CD4-positive, alpha-beta memory T cell (primary cell): ENCODE results near the gene EXOC6B. TPM values are rescaled to one million over a fixed set of nuclear protein-coding genes. Genes with fewer than 3 reads are reported as not detected.
A peak's percentile ranks its signal among the peaks of the same experiment; 100 is the strongest.

Experiments used
- CTCF ChIA-PET: fragments of 350-600 bp; sonication (Branson Sonifier 250); formaldehyde crosslinking; loops from one replicate; lab custom pipeline; 2021; ENCODE audit warnings: inconsistent platforms; ENCODE audit not compliant: partially characterized antibody; lab: Charles Lee
- POLR2A ChIA-PET: fragments of 350-600 bp; sonication (Branson Sonifier 250); formaldehyde crosslinking; loops from one replicate; lab custom pipeline; 2021; ENCODE audit not compliant: partially characterized antibody; lab: Charles Lee
- DNase-seq, 5 donors: peaks; one replicate each; pipeline versions ENCODE4 v3.0.0 to v3.0.0-alpha.2; 2020 to 2022; ENCODE audit warnings: mixed read lengths in 1 of 5
- H3K27ac ChIP-seq: one replicate; pipeline ENCODE4 v1.7.0; 2013; ENCODE audit warnings: low read depth, low read length
- H3K27me3 ChIP-seq: 2 replicates; pipeline ENCODE4 v1.7.0; 2013; ENCODE audit warnings: mild to moderate bottlenecking, low read length, moderate library complexity; ENCODE audit not compliant: insufficient read depth
- H3K36me3 ChIP-seq: 2 replicates; pipeline ENCODE4 v1.7.0; 2013; ENCODE audit warnings: mild to moderate bottlenecking, low read length, moderate library complexity; ENCODE audit not compliant: insufficient read depth
- H3K4me1 ChIP-seq: 2 replicates; pipeline ENCODE4 v1.7.0; 2013; ENCODE audit warnings: mild to moderate bottlenecking, low read length, moderate library complexity; ENCODE audit not compliant: insufficient read depth
- H3K4me3 ChIP-seq, 2 donors: one replicate each; pipeline ENCODE4 v1.7.0; 2013; ENCODE audit warnings: low read length in 2 of 2, mild to moderate bottlenecking in 1 of 2
- H3K9me3 ChIP-seq, 2 donors: one replicate each; pipeline ENCODE4 v1.7.0; 2013; ENCODE audit warnings: low read length in 2 of 2, control low read depth in 1 of 2; ENCODE audit not compliant: control insufficient read depth in 1 of 2
- H3K27ac Mint-ChIP-seq, 7 donors: one replicate each; pipeline ENCODE4 v1.8.0; 2020 to 2021; ENCODE audit warnings: mixed read lengths in 7 of 7, mild to moderate bottlenecking in 6 of 7, inconsistent platforms in 3 of 7, moderate library complexity in 3 of 7
- H3K27me3 Mint-ChIP-seq, 2 donors: one replicate each; pipeline ENCODE4 v1.8.0; 2020 to 2021; ENCODE audit warnings: mixed read lengths in 2 of 2
- H3K36me3 Mint-ChIP-seq, 2 donors: one replicate each; pipeline ENCODE4 v1.8.0; 2020 to 2021; ENCODE audit warnings: mixed read lengths in 2 of 2, inconsistent platforms in 1 of 2, mild to moderate bottlenecking in 1 of 2
- H3K4me1 Mint-ChIP-seq, 4 donors: one replicate each; pipeline ENCODE4 v1.8.0; 2020 to 2021; ENCODE audit warnings: mixed read lengths in 4 of 4, mild to moderate bottlenecking in 1 of 4
- H3K4me3 Mint-ChIP-seq, 8 donors: one replicate each; pipeline ENCODE4 v1.8.0; 2020 to 2021; ENCODE audit warnings: mixed read lengths in 8 of 8, mild to moderate bottlenecking in 7 of 8, moderate library complexity in 6 of 8, inconsistent platforms in 3 of 8
- H3K9me3 Mint-ChIP-seq, 8 donors: one replicate each; pipeline ENCODE4 v1.8.0; 2020 to 2021; ENCODE audit warnings: mixed read lengths in 8 of 8, mild to moderate bottlenecking in 5 of 8, inconsistent platforms in 3 of 8, moderate library complexity in 1 of 8
- intact Hi-C: fragments of 100-400 bp; cut with micrococcal nuclease; formaldehyde crosslinking; loops from one replicate; pipeline ENCODE4 v1.15.1; 2023
- polyA plus RNA-seq, 2 donors: library from polyadenylated mRNA; unstranded; fragments of 300-500 nt; fragmentation: Illumina TruSeq; gene quantifications; one replicate each; pipeline ENCODE4 v1.2.3, GENCODE V29; 2021
- total RNA-seq, 2 experiments: library from RNA; stranded (reverse); gene quantifications; one replicate each; pipeline ENCODE4 v1.2.3, GENCODE V29; 2021

Gene EXOC6B
- total and polyA plus RNA-seq, 4 experiments from 2014 or later: 1.3 to 19.8 (median 10.7) TPM

DNA sequence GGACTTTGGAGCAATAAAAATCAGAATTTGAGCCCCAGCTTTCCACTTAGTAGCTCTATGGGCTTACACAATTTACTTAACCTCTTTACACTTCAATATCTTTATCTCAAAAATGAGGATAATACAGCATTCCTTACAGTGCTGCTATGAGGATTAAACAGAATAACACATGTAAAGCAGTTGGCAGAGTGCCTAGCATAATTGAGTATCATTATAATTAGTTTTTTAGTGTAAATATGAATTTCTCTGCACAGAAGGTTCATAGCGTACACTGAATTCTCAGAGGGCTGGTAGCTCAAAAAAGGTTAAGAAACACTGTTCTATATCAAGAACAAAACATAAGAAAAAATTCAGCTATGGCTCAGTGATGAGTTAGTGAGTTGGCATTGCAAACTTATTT, 487.8 kb downstream of the EXOC6B start:
- H3K9me3 ChIP-seq: no peaks in the 10 kb centered on the region
- no peaks in the 10 kb centered on the region for H3K27me3 Mint-ChIP-seq
- intact Hi-C loops: no loop called here
- H3K4me1 Mint-ChIP-seq: no peaks in the 10 kb centered on the region
- DNase-seq: no peak
- H3K4me3 Mint-ChIP-seq: no peak overlapping the region
- no peak overlapping the region for H3K4me3 ChIP-seq
- H3K27ac ChIP-seq: no peak overlapping the region
- ChIA-PET CTCF (no interaction called here), POLR2A (no interaction called here)
- H3K36me3 ChIP-seq: no peaks in the 10 kb centered on the region
- H3K27ac Mint-ChIP-seq: no peak overlapping the region
- H3K36me3 Mint-ChIP-seq: peaks cover 0 to 3% of the 10 kb centered on the region in 2 donors
- no peaks in the 10 kb centered on the region for H3K9me3 Mint-ChIP-seq
- no peaks in the 10 kb centered on the region for H3K27me3 ChIP-seq
- no peaks in the 10 kb centered on the region for H3K4me1 ChIP-seq

DNA sequence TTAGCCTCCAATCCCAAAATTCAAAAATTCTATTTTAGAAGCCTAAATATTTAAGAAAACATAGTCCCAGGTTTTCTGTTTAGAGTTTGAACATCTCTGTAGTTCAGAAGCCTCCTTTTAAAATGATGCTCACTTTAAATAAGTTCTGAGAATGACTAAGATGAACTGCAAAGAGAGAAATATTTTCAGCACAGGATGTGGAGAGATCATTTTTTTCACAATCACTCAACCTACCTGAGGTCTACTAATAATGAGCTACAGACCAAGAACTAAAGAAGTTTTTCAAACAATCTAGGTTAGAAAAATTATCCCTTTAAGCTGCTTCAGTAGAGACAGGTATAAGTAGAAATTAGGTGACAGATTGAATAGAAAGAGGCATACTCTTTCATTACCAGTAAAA, 493.1 kb downstream of the EXOC6B start:
- Histone ChIP-seq H3K9me3 (no peaks in the 10 kb centered on the region), H3K4me1 (no peaks in the 10 kb centered on the region), H3K36me3 (no peaks in the 10 kb centered on the region), H3K27me3 (no peaks in the 10 kb centered on the region), H3K27ac (no peak overlapping the region), H3K4me3 (no peak overlapping the region)
- DNase-seq: no peak
- ChIA-PET CTCF (no interaction called here), POLR2A (no interaction called here)
- Mint-ChIP-seq H3K27me3 (no peaks in the 10 kb centered on the region), H3K27ac (no peak overlapping the region), H3K36me3 (peaks cover 7 to 28% of the 10 kb centered on the region in 2 donors), H3K4me1 (no peaks in the 10 kb centered on the region), H3K4me3 (no peak overlapping the region), H3K9me3 (no peaks in the 10 kb centered on the region)
- intact Hi-C loops: no loop called here

DNA sequence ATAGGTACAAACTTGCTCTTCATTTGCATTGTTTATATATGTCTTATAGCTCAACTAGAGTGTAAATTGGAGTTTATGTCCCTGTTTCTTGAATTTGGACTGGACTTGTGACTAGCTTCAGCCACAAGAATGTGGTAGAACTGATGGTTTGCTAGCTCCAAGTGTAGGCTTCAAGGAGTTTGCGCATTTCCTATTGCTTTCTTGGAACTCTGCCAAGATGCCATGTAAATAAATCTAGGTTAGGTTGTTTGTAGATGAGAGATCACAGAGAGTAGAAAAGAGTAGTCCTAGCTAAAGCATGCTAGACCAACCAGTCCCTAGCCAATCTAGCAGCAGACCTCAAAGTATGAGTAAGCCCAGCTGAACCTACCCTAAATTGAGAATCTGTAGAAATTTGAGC, 495.2 kb downstream of the EXOC6B start:
- H3K27me3 ChIP-seq: no peaks in the 10 kb centered on the region
- H3K36me3 ChIP-seq: no peaks in the 10 kb centered on the region
- Mint-ChIP-seq H3K36me3 (peaks cover 7 to 35% of the 10 kb centered on the region in 2 donors), H3K27ac (peak overlapping the region in 1 of 7 donors; percentile 7), H3K4me1 (no peaks in the 10 kb centered on the region), H3K4me3 (no peak overlapping the region), H3K27me3 (no peaks in the 10 kb centered on the region), H3K9me3 (no peaks in the 10 kb centered on the region)
- intact Hi-C loops: no loop called here
- ChIA-PET POLR2A (no interaction called here), CTCF (interaction anchor here (0.9 kb wide), 1 partner anchor 14 kb away, joined by 3 read pairs; no protein-coding TSS in a partner anchor)
- DNase-seq: no peak
- H3K9me3 ChIP-seq: no peaks in the 10 kb centered on the region
- H3K27ac ChIP-seq: no peak overlapping the region
- no peaks in the 10 kb centered on the region for H3K4me1 ChIP-seq
- no peak overlapping the region for H3K4me3 ChIP-seq

DNA sequence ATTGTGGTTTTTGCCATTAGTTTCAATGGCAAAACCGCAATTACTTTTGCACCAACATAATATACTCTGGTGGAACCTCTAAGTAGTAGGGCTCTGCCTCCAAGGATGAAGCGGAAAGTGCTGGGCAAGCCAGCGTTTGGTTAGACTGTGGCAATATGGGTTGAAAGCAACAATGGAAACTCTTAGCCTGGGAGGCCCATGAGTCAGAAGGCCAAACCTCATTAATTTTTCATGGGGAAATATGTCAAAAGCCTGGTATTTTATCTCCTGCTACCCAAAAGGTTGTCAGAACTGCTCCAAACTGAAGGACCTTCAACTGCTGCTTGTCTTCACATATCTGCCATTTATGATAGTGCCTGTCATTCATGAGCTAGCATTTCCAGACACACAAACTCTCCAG, 499.1 kb downstream of the EXOC6B start:
- Mint-ChIP-seq H3K27me3 (no peaks in the 10 kb centered on the region), H3K9me3 (peaks cover 0 to 5% (median 0%) of the 10 kb centered on the region in 8 donors), H3K36me3 (peaks cover 1 to 45% of the 10 kb centered on the region in 2 donors), H3K4me1 (no peaks in the 10 kb centered on the region), H3K4me3 (no peak overlapping the region), H3K27ac (no peak overlapping the region)
- no peaks in the 10 kb centered on the region for H3K9me3 ChIP-seq
- ChIA-PET CTCF (no interaction called here), POLR2A (no interaction called here)
- H3K4me1 ChIP-seq: no peaks in the 10 kb centered on the region
- H3K36me3 ChIP-seq: no peaks in the 10 kb centered on the region
- DNase-seq: no peak
- H3K27me3 ChIP-seq: no peaks in the 10 kb centered on the region
- H3K27ac ChIP-seq: no peak overlapping the region
- H3K4me3 ChIP-seq: no peak overlapping the region
- intact Hi-C loops: no loop called here

DNA sequence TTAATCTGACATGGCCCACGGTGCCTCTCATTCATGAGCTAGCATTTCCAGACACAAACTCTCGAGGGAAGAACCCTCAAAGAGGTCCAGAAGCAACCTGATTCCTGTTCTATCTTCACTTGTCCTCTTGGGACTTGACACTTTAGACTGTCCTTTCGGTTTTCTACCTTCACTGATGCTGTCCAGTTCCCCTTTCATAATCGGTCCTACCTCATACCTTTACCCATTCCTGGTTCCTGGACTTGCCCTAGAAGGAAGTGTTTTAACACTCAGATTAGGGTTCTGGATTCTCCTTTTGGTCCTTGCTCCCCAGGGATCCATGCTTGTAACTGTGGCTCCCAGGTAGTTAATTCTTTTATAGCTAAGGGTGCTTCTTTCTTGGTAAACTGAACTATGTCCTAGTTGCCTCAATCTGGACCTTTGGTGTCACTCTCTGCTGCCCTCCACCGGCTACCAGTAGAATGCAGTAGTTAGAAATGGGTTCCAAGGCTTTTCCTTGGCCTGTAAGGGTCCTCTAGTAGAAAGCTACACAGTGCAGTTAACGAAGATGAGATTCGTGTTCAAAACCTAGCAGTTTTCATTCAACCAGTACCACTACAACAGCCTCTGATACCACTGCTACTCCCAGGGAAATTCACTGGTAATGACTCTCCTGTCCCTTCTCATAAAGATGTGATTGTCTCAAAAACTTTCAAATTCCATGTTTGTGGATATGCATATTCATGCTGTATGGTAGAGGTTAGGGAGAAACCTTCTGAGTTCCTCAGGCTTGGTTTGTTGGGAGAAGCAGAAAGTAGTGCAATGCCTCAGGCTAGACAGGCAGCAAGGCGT, 500.0 kb downstream of the EXOC6B start:
- H3K36me3 Mint-ChIP-seq: peaks cover 1 to 44% of the 10 kb centered on the region in 2 donors
- Histone ChIP-seq H3K4me3 (no peak overlapping the region), H3K9me3 (no peaks in the 10 kb centered on the region), H3K27ac (no peak overlapping the region), H3K36me3 (no peaks in the 10 kb centered on the region), H3K4me1 (no peaks in the 10 kb centered on the region), H3K27me3 (no peaks in the 10 kb centered on the region)
- no peak for DNase-seq
- ChIA-PET CTCF (no interaction called here), POLR2A (no interaction called here)
- no peak overlapping the region for H3K27ac Mint-ChIP-seq
- no peaks in the 10 kb centered on the region for H3K4me1 Mint-ChIP-seq
- H3K9me3 Mint-ChIP-seq: peaks cover 0 to 5% (median 0%) of the 10 kb centered on the region in 8 donors
- H3K27me3 Mint-ChIP-seq: no peaks in the 10 kb centered on the region
- no peak overlapping the region for H3K4me3 Mint-ChIP-seq
- intact Hi-C loops: no loop called here

DNA sequence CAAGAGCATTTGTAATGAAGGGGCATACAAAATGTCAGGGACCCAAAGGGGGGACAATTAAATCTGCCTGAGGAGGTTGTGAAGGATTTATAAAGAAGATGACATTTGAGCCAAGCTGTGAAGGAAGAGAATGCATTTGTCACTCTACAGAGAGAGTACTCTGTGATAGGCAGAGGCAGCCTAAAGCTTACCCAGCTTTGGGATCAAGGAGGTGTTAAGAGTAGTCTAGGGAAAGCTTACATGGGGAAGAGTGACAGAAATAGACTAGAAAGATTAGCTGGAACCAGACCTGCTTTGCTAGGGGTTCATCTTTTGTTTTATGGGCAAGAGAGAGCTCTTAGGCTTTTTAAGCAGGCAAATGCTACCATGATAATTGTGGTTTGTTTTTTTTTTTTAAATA, 509.1 kb downstream of the EXOC6B start:
- Mint-ChIP-seq H3K27me3 (no peaks in the 10 kb centered on the region), H3K4me1 (peaks cover 0 to 3% (median 0%) of the 10 kb centered on the region in 4 donors), H3K4me3 (no peak overlapping the region), H3K9me3 (peaks cover 0 to 3% (median 0%) of the 10 kb centered on the region in 8 donors), H3K27ac (no peak overlapping the region), H3K36me3 (peaks cover 1 to 14% of the 10 kb centered on the region in 2 donors)
- CTCF ChIA-PET: interaction anchor here (0.7 kb wide), 1 partner anchor 14 kb away, joined by 3 read pairs; no protein-coding TSS in a partner anchor
- POLR2A ChIA-PET: no interaction called here
- Histone ChIP-seq H3K4me1 (no peaks in the 10 kb centered on the region), H3K4me3 (no peak overlapping the region), H3K36me3 (no peaks in the 10 kb centered on the region), H3K27me3 (no peaks in the 10 kb centered on the region), H3K9me3 (no peaks in the 10 kb centered on the region), H3K27ac (no peak overlapping the region)
- intact Hi-C loops: no loop called here
- no peak for DNase-seq

GRCh38 chr2:72300147-72300684, 525.6 kb downstream of the EXOC6B start:
- Histone ChIP-seq H3K4me3 (no peak overlapping the region), H3K36me3 (no peaks in the 10 kb centered on the region), H3K9me3 (no peaks in the 10 kb centered on the region), H3K27me3 (no peaks in the 10 kb centered on the region), H3K27ac (no peak overlapping the region), H3K4me1 (no peaks in the 10 kb centered on the region)
- H3K36me3 Mint-ChIP-seq: peaks cover 4 to 16% of the 10 kb centered on the region in 2 donors
- no peak for DNase-seq
- no peaks in the 10 kb centered on the region for H3K27me3 Mint-ChIP-seq
- peak overlapping the region in 1 of 7 donors; percentile 68 for H3K27ac Mint-ChIP-seq
- peaks cover 0 to 1% (median 0%) of the 10 kb centered on the region in 4 donors for H3K4me1 Mint-ChIP-seq
- H3K4me3 Mint-ChIP-seq: no peak overlapping the region
- intact Hi-C loops: no loop called here
- peaks cover 2 to 40% (median 13%) of the 10 kb centered on the region in 8 donors for H3K9me3 Mint-ChIP-seq
- POLR2A ChIA-PET: no interaction called here
- CTCF ChIA-PET: no interaction called here
